HG03342 (cell line): Measurements from ENCODE around the gene RARA.
"Not testable (repeated sequence)": the region's sequence is repeated elsewhere in the genome, so short reads cannot be mapped to it uniquely, and the experiment has no call there.

Experiments
- ATAC-seq: cut with Tn5 transposase; IDR thresholded peaks from one replicate; pipeline ENCODE4 v1.9.1; 2021; ENCODE audit warnings: mild to moderate bottlenecking, moderate library complexity; ENCODE audit not compliant: unreplicated experiment

Gene RARA

GRCh38 chr17:40355804-40356758 is 47.1 kb downstream of the RARA start:
- no peak for ATAC-seq

GRCh38 chr17:40356990-40357881 is 48.3 kb downstream of the RARA start:
- no peak for ATAC-seq

GRCh38 chr17:40358323-40359038 is 49.5 kb downstream of the RARA start:
- ATAC-seq, result no peak

GRCh38 chr17:40360091-40360490 is 51.1 kb downstream of the RARA start:
- ATAC-seq, result no peak

- ATAC-seq, result no peak
Observed at GRCh38 chr17:40361063-40361924, 52.3 kb downstream of the RARA start.

GRCh38 chr17:40361925-40362695 is 53.1 kb downstream of the RARA start:
- ATAC-seq, result no peak

GRCh38 chr17:40362696-40363110 is 53.7 kb downstream of the RARA start:
- no peak for ATAC-seq

- ATAC-seq, result no peak
Observed at GRCh38 chr17:40363111-40363827, 54.3 kb downstream of the RARA start.

- no peak for ATAC-seq
Observed at GRCh38 chr17:40364121-40364861, 55.3 kb downstream of the RARA start, which contains the start of gene GJD3. GJD3 (minus strand) TSS chr17:40364737; CDS start chr17:40363815, 922 bp downstream.

- no peak for ATAC-seq
Observed at GRCh38 chr17:40364906-40365305, 55.9 kb downstream of the RARA start.

- no peak for ATAC-seq
Observed at GRCh38 chr17:40366076-40366860, 57.3 kb downstream of the RARA start.

GRCh38 chr17:40366861-40367518 is 58.0 kb downstream of the RARA start:
- no peak for ATAC-seq

GRCh38 chr17:40367728-40368127 is 58.7 kb downstream of the RARA start:
- ATAC-seq, result not testable (repeated sequence)

GRCh38 chr17:40369923-40370322 is 60.9 kb downstream of the RARA start:
- no peak for ATAC-seq

- no peak for ATAC-seq
Observed at GRCh38 chr17:40371261-40371929, 62.4 kb downstream of the RARA start.

GRCh38 chr17:40372031-40372430 is 63.1 kb downstream of the RARA start:
- no peak for ATAC-seq
